WTC11 (cell line): ENCODE results near the gene DGLUCY. TPM values are rescaled to one million over a fixed set of nuclear protein-coding genes. Genes with fewer than 3 reads are reported as not detected.

Experiments used
- ATAC-seq: fragments of 200-7000 bp; cut with Tn5 transposase; 2 replicates; pipeline ENCODE4 v1.10.0; 2021; ENCODE audit warnings: mild to moderate bottlenecking, moderate library complexity
- CTCF ChIA-PET: fragments of 300-600 bp; sonication (Branson Sonifier 250); formaldehyde crosslinking; loops from one replicate; lab custom pipeline; 2021; ENCODE audit warnings: antibody characterized with exemption; lab: Charles Lee
- POLR2A ChIA-PET: fragments of 350-600 bp; sonication (Branson Sonifier 250); formaldehyde crosslinking; loops from one replicate; lab custom pipeline; 2021; ENCODE audit warnings: antibody characterized with exemption; lab: Charles Lee
- DNase-seq: peaks from one replicate; pipeline ENCODE4 v3.0.0; 2021; ENCODE audit warnings: low spot score
- H3K27ac Mint-ChIP-seq: 2 replicates; pipeline ENCODE4 v1.8.0; 2021; ENCODE audit warnings: mixed read lengths
- H3K27me3 Mint-ChIP-seq: 2 replicates; pipeline ENCODE4 v1.8.0; 2021; ENCODE audit warnings: low read depth, mild to moderate bottlenecking, moderate library complexity, mixed read lengths
- H3K36me3 Mint-ChIP-seq: 2 replicates; pipeline ENCODE4 v1.8.0; 2021; ENCODE audit warnings: mixed read lengths
- H3K4me1 Mint-ChIP-seq: 2 replicates; pipeline ENCODE4 v1.8.0; 2022; ENCODE audit warnings: mixed read lengths
- H3K4me3 Mint-ChIP-seq: 2 replicates; pipeline ENCODE4 v1.8.0; 2021; ENCODE audit warnings: mild to moderate bottlenecking, moderate library complexity, mixed read lengths
- H3K9me3 Mint-ChIP-seq: 2 replicates; pipeline ENCODE4 v1.8.0; 2021; ENCODE audit warnings: mixed read lengths
- GTF2I ChIP-seq: fragments of 250-450 bp; sonication (Bioruptor Pico); conservative IDR thresholded peaks from 2 replicates; pipeline ENCODE4 v1.4.0; 2021; ENCODE audit warnings: mild to moderate bottlenecking
- HMGA2 ChIP-seq: fragments of 250-450 bp; sonication (Bioruptor Pico); IDR thresholded peaks from 2 replicates; pipeline ENCODE4 v1.4.0; 2021; ENCODE audit warnings: mild to moderate bottlenecking, moderate library complexity
- KAT7 ChIP-seq: sonication (generic); formaldehyde crosslinking; IDR thresholded peaks from 2 replicates; pipeline ENCODE4 v1.8.1; 2023; ENCODE audit warnings: missing genetic modification reagents, mild to moderate bottlenecking, borderline replicate concordance
- NFATC4 ChIP-seq: fragments of 250-450 bp; sonication (Bioruptor Pico); IDR thresholded peaks from 2 replicates; pipeline ENCODE4 v1.9.0; 2021; ENCODE audit warnings: mild to moderate bottlenecking
- PREB ChIP-seq: sonication (generic); formaldehyde crosslinking; IDR thresholded peaks from 2 replicates; pipeline ENCODE4 v1.8.1; 2022; ENCODE audit warnings: mild to moderate bottlenecking, missing genetic modification reagents, moderate library complexity, borderline replicate concordance
- RORB ChIP-seq: fragments of 250-450 bp; sonication (Bioruptor Pico); IDR thresholded peaks from 2 replicates; pipeline ENCODE4 v1.9.0; 2021; ENCODE audit warnings: mild to moderate bottlenecking
- SOX15 ChIP-seq: fragments of 250-450 bp; sonication (Bioruptor Pico); IDR thresholded peaks from 2 replicates; pipeline ENCODE4 v1.9.0; 2021; ENCODE audit warnings: mild to moderate bottlenecking
- STAT6 ChIP-seq: sonication (generic); formaldehyde crosslinking; conservative IDR thresholded peaks from 2 replicates; pipeline ENCODE4 v1.8.1; 2023; ENCODE audit warnings: mild to moderate bottlenecking, low read depth, missing genetic modification reagents, moderate library complexity
- ZNF121 ChIP-seq: sonication (generic); formaldehyde crosslinking; IDR thresholded peaks from 2 replicates; pipeline ENCODE4 v1.8.0; 2023; ENCODE audit warnings: missing genetic modification reagents
- ZNF532 ChIP-seq: fragments of 250-450 bp; sonication (Bioruptor Pico); IDR thresholded peaks from 2 replicates; pipeline ENCODE4 v1.9.0; 2021; ENCODE audit warnings: mild to moderate bottlenecking, borderline replicate concordance
- ZNF671 ChIP-seq: fragments of 250-450 bp; sonication (Bioruptor Pico); IDR thresholded peaks from 2 replicates; pipeline ENCODE4 v1.8.0; 2021; ENCODE audit warnings: mild to moderate bottlenecking
- ZSCAN18 ChIP-seq: fragments of 250-450 bp; sonication (Bioruptor Pico); IDR thresholded peaks from 2 replicates; pipeline ENCODE4 v2.1.2; 2022; ENCODE audit warnings: mild to moderate bottlenecking, moderate library complexity
- total RNA-seq: library from RNA; stranded (reverse); gene quantifications from 3 replicates; pipeline ENCODE4 v1.2.3, GENCODE V29; 2021
- TF ChIP-seq, protein P1 (sequence below): sonication (generic); formaldehyde crosslinking; IDR thresholded peaks from 2 replicates; pipeline ENCODE4 v1.8.0; 2022; ENCODE audit warnings: mild to moderate bottlenecking, missing genetic modification reagents
- TF ChIP-seq, protein P2 (sequence below): sonication (generic); formaldehyde crosslinking; IDR thresholded peaks from 2 replicates; pipeline ENCODE4 v1.8.1; 2022; ENCODE audit warnings: missing genetic modification reagents, borderline replicate concordance
- TF ChIP-seq, protein P3 (sequence below): sonication (generic); formaldehyde crosslinking; conservative IDR thresholded peaks from 2 replicates; pipeline ENCODE4 v1.8.1; 2022; ENCODE audit warnings: mild to moderate bottlenecking, missing genetic modification reagents

The DGLUCY gene
- total RNA-seq, 1 experiment from 2014 or later, result 35.4 TPM

- TF ChIP-seq GTF2I (CRISPR knock-in tag) (no peak), NFATC4 (CRISPR knock-in tag) (no peak), ZSCAN18 (CRISPR knock-in tag) (no peak), STAT6 (CRISPR knock-in tag) (no peak)
- TF ChIP-seq, protein P1, sequence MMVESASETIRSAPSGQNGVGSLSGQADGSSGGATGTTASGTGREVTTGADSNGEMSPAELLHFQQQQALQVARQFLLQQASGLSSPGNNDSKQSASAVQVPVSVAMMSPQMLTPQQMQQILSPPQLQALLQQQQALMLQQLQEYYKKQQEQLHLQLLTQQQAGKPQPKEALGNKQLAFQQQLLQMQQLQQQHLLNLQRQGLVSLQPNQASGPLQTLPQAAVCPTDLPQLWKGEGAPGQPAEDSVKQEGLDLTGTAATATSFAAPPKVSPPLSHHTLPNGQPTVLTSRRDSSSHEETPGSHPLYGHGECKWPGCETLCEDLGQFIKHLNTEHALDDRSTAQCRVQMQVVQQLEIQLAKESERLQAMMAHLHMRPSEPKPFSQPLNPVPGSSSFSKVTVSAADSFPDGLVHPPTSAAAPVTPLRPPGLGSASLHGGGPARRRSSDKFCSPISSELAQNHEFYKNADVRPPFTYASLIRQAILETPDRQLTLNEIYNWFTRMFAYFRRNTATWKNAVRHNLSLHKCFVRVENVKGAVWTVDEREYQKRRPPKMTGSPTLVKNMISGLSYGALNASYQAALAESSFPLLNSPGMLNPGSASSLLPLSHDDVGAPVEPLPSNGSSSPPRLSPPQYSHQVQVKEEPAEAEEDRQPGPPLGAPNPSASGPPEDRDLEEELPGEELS (CRISPR knock-in tag), result no peak
- TF ChIP-seq, protein P2, sequence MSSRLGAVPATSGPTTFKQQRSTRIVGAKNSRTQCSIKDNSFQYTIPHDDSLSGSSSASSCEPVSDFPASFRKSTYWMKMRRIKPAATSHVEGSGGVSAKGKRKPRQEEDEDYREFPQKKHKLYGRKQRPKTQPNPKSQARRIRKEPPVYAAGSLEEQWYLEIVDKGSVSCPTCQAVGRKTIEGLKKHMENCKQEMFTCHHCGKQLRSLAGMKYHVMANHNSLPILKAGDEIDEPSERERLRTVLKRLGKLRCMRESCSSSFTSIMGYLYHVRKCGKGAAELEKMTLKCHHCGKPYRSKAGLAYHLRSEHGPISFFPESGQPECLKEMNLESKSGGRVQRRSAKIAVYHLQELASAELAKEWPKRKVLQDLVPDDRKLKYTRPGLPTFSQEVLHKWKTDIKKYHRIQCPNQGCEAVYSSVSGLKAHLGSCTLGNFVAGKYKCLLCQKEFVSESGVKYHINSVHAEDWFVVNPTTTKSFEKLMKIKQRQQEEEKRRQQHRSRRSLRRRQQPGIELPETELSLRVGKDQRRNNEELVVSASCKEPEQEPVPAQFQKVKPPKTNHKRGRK (CRISPR knock-in tag), result no peak
Observed at GRCh38 chr14:91154851-91155625, 41.2 kb downstream of the DGLUCY start (continued).

GRCh38 chr14:91155626-91156089 lies 41.8 kb downstream of the DGLUCY start:
- no peak overlapping the region for H3K4me3 Mint-ChIP-seq
- H3K4me1 Mint-ChIP-seq, result no peaks in the 10 kb centered on the region
- DNase-seq (peak; percentile 22), ATAC-seq (no peak)
- no peak overlapping the region for H3K27ac Mint-ChIP-seq
- ChIA-PET CTCF (interaction anchor here (0.7 to 1.0 kb wide), 3 partner anchors 18 to 176 kb away, joined by 3 to 4 read pairs (median 3); no protein-coding TSS in a partner anchor), POLR2A (no interaction called here)
- H3K36me3 Mint-ChIP-seq, result peaks cover 14% of the 10 kb centered on the region
- no peaks in the 10 kb centered on the region for H3K27me3 Mint-ChIP-seq
- no peaks in the 10 kb centered on the region for H3K9me3 Mint-ChIP-seq
- TF ChIP-seq PREB (no peak), ZNF671 (CRISPR knock-in tag) (no peak), KAT7 (CRISPR knock-in tag) (no peak), STAT6 (CRISPR knock-in tag) (no peak), SOX15 (no peak), GTF2I (CRISPR knock-in tag) (no peak), ZNF121 (CRISPR knock-in tag) (no peak), RORB (CRISPR knock-in tag) (no peak), ZSCAN18 (CRISPR knock-in tag) (no peak), HMGA2 (CRISPR knock-in tag) (no peak), ZNF532 (CRISPR knock-in tag) (no peak)
- TF ChIP-seq, protein P3, sequence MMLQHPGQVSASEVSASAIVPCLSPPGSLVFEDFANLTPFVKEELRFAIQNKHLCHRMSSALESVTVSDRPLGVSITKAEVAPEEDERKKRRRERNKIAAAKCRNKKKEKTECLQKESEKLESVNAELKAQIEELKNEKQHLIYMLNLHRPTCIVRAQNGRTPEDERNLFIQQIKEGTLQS (CRISPR knock-in tag), result no peak
